GM19467 (cell line): ENCODE results near the gene SPOCD1.

Source experiments
- ATAC-seq: cut with Tn5 transposase; IDR thresholded peaks from one replicate; pipeline ENCODE4 v1.9.1; 2021; ENCODE audit warnings: mild to moderate bottlenecking, moderate library complexity; ENCODE audit not compliant: unreplicated experiment

SPOCD1 gene

GRCh38 chr1:31757989-31758388 lies 57.8 kb downstream of the SPOCD1 start:
- no peak for ATAC-seq

- ATAC-seq: no peak
These were observed 58.6 kb downstream of the SPOCD1 start for GRCh38 chr1:31757204-31757679.

- no peak for ATAC-seq
These were observed 59.2 kb downstream of the SPOCD1 start for GRCh38 chr1:31756578-31756977.

GRCh38 chr1:31755850-31756492 lies 59.9 kb downstream of the SPOCD1 start:
- ATAC-seq: no peak

GRCh38 chr1:31755197-31755611 lies 60.6 kb downstream of the SPOCD1 start:
- ATAC-seq: no peak

- no peak for ATAC-seq
These were observed 61.4 kb downstream of the SPOCD1 start for GRCh38 chr1:31754397-31754796.

- ATAC-seq: no peak
These were observed 62.0 kb downstream of the SPOCD1 start for GRCh38 chr1:31753707-31754349.

- no peak for ATAC-seq
These were observed 62.8 kb downstream of the SPOCD1 start for GRCh38 chr1:31752952-31753475.

GRCh38 chr1:31752258-31752657 lies 63.6 kb downstream of the SPOCD1 start:
- ATAC-seq: no peak

GRCh38 chr1:31751822-31752241 lies 64.0 kb downstream of the SPOCD1 start:
- ATAC-seq: no peak

- ATAC-seq: no peak
These were observed 64.8 kb downstream of the SPOCD1 start for GRCh38 chr1:31750858-31751510.

- ATAC-seq: no peak
These were observed 65.8 kb downstream of the SPOCD1 start for GRCh38 chr1:31749785-31750735.

GRCh38 chr1:31748365-31748764 lies 67.5 kb downstream of the SPOCD1 start:
- ATAC-seq: no peak

GRCh38 chr1:31747304-31747703 lies 68.5 kb downstream of the SPOCD1 start:
- no peak for ATAC-seq

- ATAC-seq: no peak
These were observed 69.1 kb downstream of the SPOCD1 start for GRCh38 chr1:31746687-31747086.

GRCh38 chr1:31745946-31746670 lies 69.7 kb downstream of the SPOCD1 start:
- ATAC-seq: no peak

GRCh38 chr1:31745096-31745945 lies 70.5 kb downstream of the SPOCD1 start:
- no peak for ATAC-seq

GRCh38 chr1:31744165-31744888 lies 71.5 kb downstream of the SPOCD1 start:
- ATAC-seq: no peak
